Measurements from ENCODE around the gene MRTFA. TPM values are rescaled to one million over a fixed set of nuclear protein-coding genes. Genes with fewer than 3 reads are reported as not detected.

The MRTFA gene
- total RNA-seq, 2 donors from 2014 or later: 70.1 to 71.5 TPM

DNA sequence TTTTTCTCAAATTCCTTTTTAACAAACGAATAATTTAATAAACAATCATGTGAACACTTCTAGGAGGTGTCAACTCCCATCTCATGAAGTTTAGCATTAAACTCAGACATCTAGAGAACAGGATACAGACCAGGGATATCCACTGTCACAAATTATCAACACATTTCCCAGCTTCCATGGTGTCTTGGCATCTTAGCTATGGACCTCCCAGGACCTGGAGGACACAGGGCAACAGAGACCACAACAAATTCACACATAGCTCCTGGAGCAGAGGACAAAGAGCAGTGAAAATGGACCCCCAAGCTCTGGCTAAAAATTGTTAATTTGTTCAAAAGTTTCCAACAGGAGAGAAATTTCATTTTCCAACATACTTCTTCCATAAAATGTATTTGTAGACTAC lies 163.9 kb downstream of the MRTFA start:
- no peak for DNase-seq
- H3K27me3 Mint-ChIP-seq: no peaks in the 10 kb centered on the region
- no peak for ATAC-seq
- H3K4me3 Mint-ChIP-seq: no peak overlapping the region
- no peak overlapping the region for H3K27ac Mint-ChIP-seq
- H3K4me1 Mint-ChIP-seq: peaks cover 17% of the 10 kb centered on the region
- H3K36me3 Mint-ChIP-seq (ENCODE audit: low read depth): no peaks in the 10 kb centered on the region
- no peaks in the 10 kb centered on the region for H3K9me3 ChIP-seq (ENCODE audit: control insufficient read depth, low read length, poor library complexity, severe bottlenecking)

DNA sequence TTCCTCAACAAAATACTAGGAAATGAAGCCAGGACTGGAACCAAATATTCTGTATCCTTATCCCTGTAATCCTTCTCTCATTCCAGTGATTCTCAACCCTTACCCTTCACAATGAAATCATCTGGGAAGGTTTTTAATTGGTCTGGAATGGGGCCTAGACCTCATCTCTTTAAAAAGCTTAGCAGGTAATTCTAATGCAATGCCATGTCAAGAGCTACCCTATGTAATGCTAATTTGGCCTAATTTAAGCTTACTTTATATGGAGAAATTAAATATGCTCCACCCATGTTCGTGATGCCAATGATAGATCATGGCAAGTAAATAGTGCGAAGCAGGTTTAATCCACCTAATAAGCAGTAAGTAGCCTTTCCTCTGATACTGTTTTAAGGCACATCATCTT lies 164.5 kb downstream of the MRTFA start:
- H3K27me3 Mint-ChIP-seq: no peaks in the 10 kb centered on the region
- DNase-seq (no peak), ATAC-seq (no peak)
- H3K4me1 Mint-ChIP-seq: peaks cover 18% of the 10 kb centered on the region
- no peak overlapping the region for H3K4me3 Mint-ChIP-seq
- no peak overlapping the region for H3K27ac Mint-ChIP-seq
- no peaks in the 10 kb centered on the region for H3K36me3 Mint-ChIP-seq (ENCODE audit: low read depth)
- H3K9me3 ChIP-seq (ENCODE audit: control insufficient read depth, low read length, poor library complexity, severe bottlenecking): no peaks in the 10 kb centered on the region

DNA sequence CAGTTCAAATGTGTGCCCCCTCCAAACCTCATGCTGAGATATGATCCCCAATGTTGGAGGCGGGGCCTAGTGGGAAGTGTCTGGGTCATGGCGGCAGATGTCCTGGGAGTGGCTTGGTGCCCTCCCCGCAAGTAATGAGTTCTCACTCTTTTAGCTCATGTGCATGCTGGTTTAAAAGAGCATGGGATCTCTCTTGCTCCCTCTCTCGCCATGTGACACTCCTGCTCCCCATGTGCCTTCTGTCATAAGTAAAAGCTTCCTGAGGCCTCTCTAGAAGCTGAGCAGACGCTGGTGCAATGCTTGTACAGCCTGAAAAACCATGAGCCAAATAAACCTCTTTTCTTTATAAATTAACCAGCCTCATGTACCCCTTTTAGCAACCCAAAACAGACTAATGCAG lies 167.3 kb downstream of the MRTFA start:
- no peaks in the 10 kb centered on the region for H3K9me3 ChIP-seq (ENCODE audit: control insufficient read depth, low read length, poor library complexity, severe bottlenecking)
- peaks cover 2% of the 10 kb centered on the region for H3K36me3 Mint-ChIP-seq (ENCODE audit: low read depth)

DNA sequence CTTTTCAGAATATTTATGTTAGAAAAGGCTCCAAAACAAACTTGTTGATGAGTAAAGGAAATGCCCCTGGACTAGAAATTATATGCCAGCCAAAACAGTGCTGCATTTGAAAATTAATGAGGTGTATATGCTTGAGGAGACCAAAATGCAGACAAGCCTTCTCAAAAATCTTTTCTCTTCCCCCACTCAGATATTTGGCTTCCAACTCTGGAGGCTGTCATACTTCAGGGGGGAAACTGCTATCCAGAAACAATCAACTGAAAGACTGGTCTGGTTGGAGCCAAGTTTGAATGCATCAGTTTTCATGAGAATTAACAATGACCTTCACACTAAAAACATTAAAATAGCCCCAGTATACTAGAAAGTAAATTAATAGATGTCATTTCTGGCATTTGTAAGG lies 167.9 kb downstream of the MRTFA start:
- Mint-ChIP-seq H3K27ac (peak overlapping the region; percentile 53), H3K27me3 (no peaks in the 10 kb centered on the region)

More for the DNA sequence above, 167.3 kb downstream of the MRTFA start:
- DNase-seq: no peak
- ATAC-seq: no peak
- H3K4me3 Mint-ChIP-seq: no peak overlapping the region
- peaks cover 26% of the 10 kb centered on the region for H3K4me1 Mint-ChIP-seq
- H3K27ac Mint-ChIP-seq: no peak overlapping the region
- no peaks in the 10 kb centered on the region for H3K27me3 Mint-ChIP-seq

DNA sequence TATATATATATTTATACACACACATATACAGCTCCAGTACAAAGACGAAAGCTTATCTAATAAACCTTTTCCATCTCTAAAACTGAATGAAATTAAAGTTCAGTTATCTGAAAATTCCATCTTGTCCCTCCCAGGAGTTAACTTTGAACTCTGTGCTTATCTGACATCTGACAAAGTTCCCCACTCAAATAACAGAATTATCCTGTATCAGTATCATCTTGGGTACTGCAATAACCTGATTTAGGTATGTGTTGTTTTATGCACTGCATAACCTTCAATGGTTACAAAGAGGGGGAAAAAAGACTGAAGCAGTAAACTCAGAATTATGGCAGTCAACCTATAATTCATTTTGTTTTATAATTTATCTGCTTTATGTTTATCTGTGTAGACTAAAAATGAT lies 169.5 kb downstream of the MRTFA start:
- ATAC-seq (no peak), DNase-seq (no peak)
- Mint-ChIP-seq H3K36me3 (ENCODE audit: low read depth) (peaks cover 6% of the 10 kb centered on the region), H3K4me3 (no peak overlapping the region), H3K27me3 (no peaks in the 10 kb centered on the region), H3K4me1 (peaks cover 38% of the 10 kb centered on the region), H3K27ac (peak overlapping the region; percentile 53)
- no peaks in the 10 kb centered on the region for H3K9me3 ChIP-seq (ENCODE audit: control insufficient read depth, low read length, poor library complexity, severe bottlenecking)

More for the DNA sequence above, 167.9 kb downstream of the MRTFA start:
- Mint-ChIP-seq H3K36me3 (ENCODE audit: low read depth) (peaks cover 2% of the 10 kb centered on the region), H3K4me3 (no peak overlapping the region), H3K4me1 (peaks cover 28% of the 10 kb centered on the region)
- no peak for ATAC-seq
- H3K9me3 ChIP-seq (ENCODE audit: control insufficient read depth, low read length, poor library complexity, severe bottlenecking): no peaks in the 10 kb centered on the region
- DNase-seq: no peak

DNA sequence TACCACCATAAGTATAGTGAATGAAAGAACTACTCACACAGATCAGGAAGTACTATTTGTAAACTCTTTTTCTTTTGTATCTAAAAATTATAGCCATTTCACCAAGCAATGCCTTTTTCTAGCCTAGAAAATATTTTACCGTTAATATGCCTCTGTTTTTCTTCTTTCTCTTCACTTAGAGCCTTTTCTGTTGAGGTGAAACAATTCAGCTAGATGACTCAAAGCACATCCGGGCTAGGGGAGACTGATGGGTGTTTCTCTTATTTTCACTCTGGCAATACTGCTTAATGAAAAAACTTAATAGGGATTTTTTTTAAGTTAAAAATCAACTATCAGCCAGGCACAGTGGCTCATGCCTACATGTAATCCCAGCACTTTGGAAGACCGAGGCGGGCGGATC lies 172.8 kb downstream of the MRTFA start:
- ATAC-seq (peak; percentile 74), DNase-seq (no peak)
- peaks cover 9% of the 10 kb centered on the region for H3K36me3 Mint-ChIP-seq (ENCODE audit: low read depth)
- H3K27me3 Mint-ChIP-seq: no peaks in the 10 kb centered on the region
- H3K9me3 ChIP-seq (ENCODE audit: control insufficient read depth, low read length, poor library complexity, severe bottlenecking): no peaks in the 10 kb centered on the region
- H3K27ac Mint-ChIP-seq: peak overlapping the region; percentile 98
- peaks cover 56% of the 10 kb centered on the region for H3K4me1 Mint-ChIP-seq
- H3K4me3 Mint-ChIP-seq: peak overlapping the region; percentile 97

DNA sequence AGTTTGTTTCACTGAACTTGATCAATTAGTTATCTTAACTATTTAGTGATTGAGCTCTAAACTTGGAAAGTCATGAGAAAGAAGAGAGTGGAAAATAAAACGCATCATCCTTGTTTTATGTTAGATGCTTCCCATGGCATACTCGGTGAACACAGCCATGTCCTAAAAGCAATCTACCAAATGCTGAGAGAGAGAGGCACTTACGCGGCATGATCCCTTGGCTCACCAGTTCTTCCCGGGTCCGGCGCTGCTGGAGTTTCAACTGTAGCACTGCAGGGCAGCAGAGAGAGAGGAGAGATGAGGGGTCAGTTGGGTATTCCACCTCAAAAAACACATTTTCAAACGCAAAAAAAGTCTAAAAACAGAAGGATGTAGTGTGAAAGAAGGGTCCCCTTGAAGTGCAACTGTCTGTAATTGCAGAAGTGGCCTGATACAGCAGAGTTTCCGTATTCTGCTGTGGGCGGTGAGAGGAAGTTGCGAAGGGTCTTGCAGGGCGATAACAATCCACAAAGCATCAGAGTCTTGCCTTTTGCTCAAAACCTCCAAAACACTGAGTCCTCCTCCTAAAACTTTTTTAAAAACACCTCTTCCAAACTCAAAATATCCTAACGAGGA lies 173.4 kb downstream of the MRTFA start:
- Mint-ChIP-seq H3K4me3 (peak overlapping the region; percentile 97), H3K27me3 (no peaks in the 10 kb centered on the region), H3K4me1 (peaks cover 60% of the 10 kb centered on the region), H3K36me3 (ENCODE audit: low read depth) (peaks cover 10% of the 10 kb centered on the region), H3K27ac (peak overlapping the region; percentile 98)
- ATAC-seq (peak; percentile 86), DNase-seq (peak in 2 of 3 donors; percentile 16 to 28)
- H3K9me3 ChIP-seq (ENCODE audit: control insufficient read depth, low read length, poor library complexity, severe bottlenecking): no peaks in the 10 kb centered on the region

DNA sequence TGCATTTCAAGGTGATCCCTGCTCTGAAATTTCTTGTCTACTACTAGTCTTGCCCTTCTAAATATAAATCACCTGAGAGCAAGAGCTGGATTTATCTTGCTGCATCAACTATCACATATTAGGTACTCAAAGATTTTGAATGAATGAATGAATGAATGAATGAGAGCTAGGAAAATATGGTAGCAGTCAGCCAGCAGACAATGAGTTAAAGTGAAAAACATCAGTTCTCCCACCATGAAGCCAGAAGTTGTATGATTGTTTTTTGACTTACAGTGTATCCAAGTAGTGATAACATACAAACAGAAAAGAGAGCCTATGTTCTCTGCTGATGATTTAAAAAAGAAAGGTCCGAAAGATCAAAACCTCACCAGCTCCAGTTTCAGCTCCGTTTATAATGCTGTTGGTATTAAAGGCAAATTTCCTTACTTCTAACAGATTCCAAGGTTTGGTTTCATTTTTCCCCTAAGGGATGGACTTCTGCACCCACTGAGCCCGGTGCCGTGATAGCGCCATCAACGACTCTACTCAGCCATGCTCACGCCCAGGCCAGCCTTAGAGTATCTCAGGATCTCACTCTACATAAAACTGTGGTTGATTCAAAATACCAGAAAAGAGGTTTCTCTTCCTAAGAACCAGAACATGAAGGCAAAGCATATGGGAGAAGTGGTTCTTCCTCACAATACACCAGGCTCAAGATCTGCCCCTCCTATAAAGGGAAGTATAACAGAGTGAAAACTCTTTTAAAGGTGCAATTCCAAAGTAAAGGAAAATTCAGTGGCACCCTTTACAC lies 174.1 kb downstream of the MRTFA start:
- peaks cover 10% of the 10 kb centered on the region for H3K36me3 Mint-ChIP-seq (ENCODE audit: low read depth)
- H3K9me3 ChIP-seq (ENCODE audit: control insufficient read depth, low read length, poor library complexity, severe bottlenecking): no peaks in the 10 kb centered on the region
- peaks cover 60% of the 10 kb centered on the region for H3K4me1 Mint-ChIP-seq
- peak overlapping the region; percentile 98 for H3K27ac Mint-ChIP-seq
- peak overlapping the region; percentile 97 for H3K4me3 Mint-ChIP-seq
- ATAC-seq (peak; percentile 59), DNase-seq (no peak)
- H3K27me3 Mint-ChIP-seq: no peaks in the 10 kb centered on the region

DNA sequence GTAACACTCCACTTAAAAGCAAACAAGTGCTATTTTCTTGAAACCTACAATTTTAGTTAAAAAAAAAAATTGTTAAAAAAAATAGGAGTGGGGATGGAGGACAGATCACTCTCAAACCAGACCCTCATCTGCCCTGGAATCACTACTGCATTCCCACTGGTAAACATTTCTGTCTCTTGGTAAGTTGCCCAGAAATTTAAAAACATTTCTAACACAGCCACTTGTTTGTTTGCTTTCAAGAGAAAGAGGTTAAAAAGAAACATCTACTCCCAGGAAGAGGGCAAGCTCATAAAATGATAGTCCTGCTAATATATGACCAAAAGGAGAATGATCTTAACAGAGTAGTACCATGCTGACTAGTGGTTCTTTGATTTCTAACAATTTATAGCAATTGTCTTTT lies 182.8 kb downstream of the MRTFA start:
- no peaks in the 10 kb centered on the region for H3K9me3 ChIP-seq (ENCODE audit: control insufficient read depth, low read length, poor library complexity, severe bottlenecking)
- Mint-ChIP-seq H3K4me3 (no peak overlapping the region), H3K27me3 (no peaks in the 10 kb centered on the region), H3K4me1 (peaks cover 49% of the 10 kb centered on the region), H3K36me3 (ENCODE audit: low read depth) (peaks cover 6% of the 10 kb centered on the region), H3K27ac (peak overlapping the region; percentile 90)
- DNase-seq (no peak), ATAC-seq (no peak)

DNA sequence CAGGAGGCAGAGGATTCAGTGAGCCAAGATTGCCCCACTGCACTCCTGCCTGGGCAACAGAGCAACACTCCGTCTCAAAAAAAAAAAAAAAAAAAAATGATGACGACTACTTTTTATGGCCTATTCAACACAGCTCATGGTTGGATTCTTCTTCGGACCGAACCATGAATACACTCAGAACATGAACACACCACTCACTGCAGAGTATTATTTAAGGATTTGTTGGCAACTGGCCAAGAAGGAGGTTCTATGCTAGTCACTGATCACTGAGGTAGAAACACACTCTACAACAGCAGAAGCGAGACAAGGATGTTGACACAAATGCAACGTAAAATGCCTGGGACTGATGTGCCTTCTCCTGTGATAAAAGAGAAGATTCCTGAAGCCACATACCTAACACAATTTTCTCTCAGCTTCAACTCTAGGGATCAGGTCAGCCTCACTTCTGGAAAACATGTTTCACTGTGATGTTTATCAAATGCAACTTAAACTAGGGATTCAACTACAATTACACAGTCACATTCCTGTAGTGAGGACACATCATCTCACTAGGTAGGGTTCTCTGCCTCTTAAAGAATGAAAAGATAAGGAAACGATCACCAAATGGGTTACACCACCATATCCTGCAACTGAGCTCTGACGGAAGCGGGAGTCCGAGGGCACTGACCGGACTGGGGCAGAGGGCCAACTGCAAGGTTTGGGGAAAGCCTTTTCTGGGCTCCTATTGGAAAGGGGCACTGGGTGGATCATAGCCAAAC lies 183.6 kb downstream of the MRTFA start:
- Mint-ChIP-seq H3K36me3 (ENCODE audit: low read depth) (peaks cover 4% of the 10 kb centered on the region), H3K4me3 (no peak overlapping the region), H3K27ac (peak overlapping the region; percentile 90), H3K4me1 (peaks cover 41% of the 10 kb centered on the region), H3K27me3 (no peaks in the 10 kb centered on the region)
- H3K9me3 ChIP-seq (ENCODE audit: control insufficient read depth, low read length, poor library complexity, severe bottlenecking): no peaks in the 10 kb centered on the region
- ATAC-seq (no peak), DNase-seq (no peak)

DNA sequence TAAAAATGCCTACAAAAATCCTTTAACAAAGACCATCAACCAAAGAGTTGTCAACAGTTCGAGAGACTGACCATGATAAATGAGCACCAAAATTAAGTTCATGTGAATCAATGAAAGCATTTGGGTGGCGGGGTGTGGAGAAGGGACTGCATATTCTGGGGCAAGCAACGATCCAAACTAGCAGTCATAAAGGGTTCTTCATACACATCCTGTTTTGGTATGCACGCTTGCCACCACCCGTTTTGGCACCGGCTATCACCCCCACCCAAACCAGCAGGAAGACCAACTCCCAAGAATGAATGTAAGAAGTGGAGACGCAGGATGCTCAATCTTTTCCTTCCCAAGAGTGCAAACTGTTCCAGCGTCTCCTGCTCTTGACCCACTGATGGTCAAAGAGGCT lies 185.3 kb downstream of the MRTFA start:
- ATAC-seq (peak; percentile 68), DNase-seq (no peak)
- Mint-ChIP-seq H3K27me3 (no peaks in the 10 kb centered on the region), H3K4me1 (peaks cover 39% of the 10 kb centered on the region), H3K27ac (peak overlapping the region; percentile 90), H3K4me3 (peak overlapping the region; percentile 84), H3K36me3 (ENCODE audit: low read depth) (peaks cover 4% of the 10 kb centered on the region)
- H3K9me3 ChIP-seq (ENCODE audit: control insufficient read depth, low read length, poor library complexity, severe bottlenecking): no peaks in the 10 kb centered on the region

DNA sequence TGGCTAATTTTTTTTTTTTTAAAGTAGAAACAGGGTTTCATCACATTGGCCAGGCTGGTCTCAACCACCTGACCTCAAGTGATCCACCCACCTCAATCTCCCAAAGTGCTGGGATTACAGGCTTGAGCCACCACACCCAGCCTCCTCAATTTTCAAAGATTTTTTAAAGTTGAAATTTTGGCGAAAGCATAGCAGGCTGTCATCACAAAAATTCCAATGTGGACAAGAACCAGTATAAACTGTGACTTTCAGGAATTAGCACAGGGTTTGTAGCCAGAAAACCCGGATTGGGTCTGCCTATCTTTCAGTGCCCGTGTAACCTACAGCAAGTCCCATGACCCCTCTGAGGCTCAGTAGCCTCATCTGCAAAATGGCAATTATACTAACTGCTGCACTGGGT lies 185.9 kb downstream of the MRTFA start:
- H3K9me3 ChIP-seq (ENCODE audit: control insufficient read depth, low read length, poor library complexity, severe bottlenecking): no peaks in the 10 kb centered on the region
- H3K4me3 Mint-ChIP-seq: peak overlapping the region; percentile 39
- ATAC-seq (no peak), DNase-seq (no peak)
- peaks cover 4% of the 10 kb centered on the region for H3K36me3 Mint-ChIP-seq (ENCODE audit: low read depth)
- H3K4me1 Mint-ChIP-seq: peaks cover 42% of the 10 kb centered on the region
- H3K27ac Mint-ChIP-seq: peak overlapping the region; percentile 90
- no peaks in the 10 kb centered on the region for H3K27me3 Mint-ChIP-seq

DNA sequence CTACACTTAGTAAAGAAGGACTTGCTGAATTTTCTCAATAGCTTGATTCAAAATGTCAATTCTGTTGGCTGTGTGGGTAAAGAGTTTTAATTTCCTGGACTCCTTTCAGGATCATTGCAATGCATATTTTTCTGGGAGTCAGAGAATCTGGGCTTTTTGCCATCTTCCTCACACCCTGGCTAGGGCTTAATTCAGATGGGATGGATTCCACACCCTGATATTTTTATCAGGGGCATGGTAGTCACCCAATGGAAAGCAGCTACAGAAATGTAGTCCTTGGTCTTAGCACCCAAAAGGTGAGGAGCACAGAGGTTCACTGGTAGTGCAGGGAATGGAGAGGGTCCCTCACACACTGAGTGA lies 186.9 kb downstream of the MRTFA start:
- H3K27ac Mint-ChIP-seq: peak overlapping the region; percentile 90
- H3K9me3 ChIP-seq (ENCODE audit: control insufficient read depth, low read length, poor library complexity, severe bottlenecking): no peaks in the 10 kb centered on the region

More for the DNA sequence above, 186.9 kb downstream of the MRTFA start:
- H3K4me3 Mint-ChIP-seq: peak overlapping the region; percentile 39
- no peak for ATAC-seq
- H3K27me3 Mint-ChIP-seq: no peaks in the 10 kb centered on the region
- peaks cover 43% of the 10 kb centered on the region for H3K4me1 Mint-ChIP-seq
- H3K36me3 Mint-ChIP-seq (ENCODE audit: low read depth): peaks cover 4% of the 10 kb centered on the region
- DNase-seq: no peak
